Lower lobe of right lung (tissue), 2 donors: Measurements from ENCODE around the gene NR6A1. TPM values are rescaled to one million over a fixed set of nuclear protein-coding genes. Genes with fewer than 3 reads are reported as not detected.

Source experiments
- ATAC-seq, 2 donors: fragments of 200-7000 bp; cut with Tn5 transposase; one replicate each; pipeline ENCODE4 v1.9.1; 2020 to 2022; ENCODE audit warnings: mild to moderate bottlenecking in 2 of 2, moderate library complexity in 2 of 2
- DNase-seq: peaks from one replicate; pipeline ENCODE4 v3.0.0-alpha.2; 2020
- H3K27ac ChIP-seq: fragments of 200-600 bp; one replicate; pipeline ENCODE4 v1.8.0; 2022
- H3K27me3 ChIP-seq: fragments of 200-600 bp; one replicate; pipeline ENCODE4 v1.8.0; 2022; ENCODE audit warnings: low read depth
- H3K36me3 ChIP-seq: fragments of 200-600 bp; one replicate; pipeline ENCODE4 v1.8.0; 2022; ENCODE audit warnings: mild to moderate bottlenecking
- H3K4me1 ChIP-seq: fragments of 200-600 bp; one replicate; pipeline ENCODE4 v1.8.0; 2022
- H3K4me3 ChIP-seq: fragments of 200-600 bp; one replicate; pipeline ENCODE4 v1.8.0; 2022; ENCODE audit warnings: mild to moderate bottlenecking
- H3K9me3 ChIP-seq: fragments of 200-600 bp; one replicate; pipeline ENCODE4 v1.8.0; 2022
- CTCF ChIP-seq: fragments of 200-600 bp; IDR thresholded peaks from one replicate; pipeline ENCODE4 v1.8.0; 2022; ENCODE audit warnings: antibody characterized with exemption, mild to moderate bottlenecking
- intact Hi-C: fragments of 100-400 bp; cut with DNase I; formaldehyde crosslinking; loops from one replicate; pipeline ENCODE4 v1.11.0; 2022
- total RNA-seq: library from RNA; stranded (reverse); fragmentation: NEBNext Ultra II Directional; extraction: Animal tissue kit (Norgen Biotek cat#: 25700); gene quantifications from one replicate; pipeline ENCODE4 v1.2.1, GENCODE V29; 2021
- donor health status: DM: no; HTN: yes; CAD: no; lungs with severe emphysema.

NR6A1 gene
- total RNA-seq, 1 donor from 2014 or later: 4.5 TPM

- intact Hi-C loops: no loop called here
- ATAC-seq (no peak), DNase-seq (no peak)
Measured at GRCh38 chr9:124520206-124520596, 250.9 kb downstream of the NR6A1 start.

GRCh38 chr9:124518116-124518515 lies 253.0 kb downstream of the NR6A1 start:
- no peak for TF ChIP-seq CTCF
- Histone ChIP-seq H3K9me3 (no peaks in the 10 kb centered on the region), H3K4me3 (no peak overlapping the region), H3K27me3 (no peaks in the 10 kb centered on the region), H3K4me1 (peaks cover 4% of the 10 kb centered on the region), H3K27ac (no peak overlapping the region), H3K36me3 (no peaks in the 10 kb centered on the region)
- ATAC-seq (no peak), DNase-seq (no peak)
- intact Hi-C loops: no loop called here

More at GRCh38 chr9:124520206-124520596, 250.9 kb downstream of the NR6A1 start:
- no peak for TF ChIP-seq CTCF
- no peak overlapping the region for H3K27ac ChIP-seq
- no peak overlapping the region for H3K4me3 ChIP-seq
- H3K36me3 ChIP-seq: no peaks in the 10 kb centered on the region
- no peaks in the 10 kb centered on the region for H3K9me3 ChIP-seq
- H3K4me1 ChIP-seq: no peaks in the 10 kb centered on the region
- H3K27me3 ChIP-seq: no peaks in the 10 kb centered on the region

GRCh38 chr9:124517600-124517999 lies 253.5 kb downstream of the NR6A1 start:
- intact Hi-C loops: no loop called here
- no peak for TF ChIP-seq CTCF
- no peak for ATAC-seq
- Histone ChIP-seq H3K27me3 (peaks cover 4% of the 10 kb centered on the region), H3K27ac (no peak overlapping the region), H3K36me3 (no peaks in the 10 kb centered on the region), H3K4me1 (peaks cover 4% of the 10 kb centered on the region), H3K4me3 (no peak overlapping the region), H3K9me3 (no peaks in the 10 kb centered on the region)
- DNase-seq: no peak

- ATAC-seq: no peak
- TF ChIP-seq CTCF: no peak
- intact Hi-C loops: no loop called here
- Histone ChIP-seq H3K27me3 (peaks cover 4% of the 10 kb centered on the region), H3K4me3 (no peak overlapping the region), H3K4me1 (peaks cover 13% of the 10 kb centered on the region), H3K9me3 (no peaks in the 10 kb centered on the region), H3K36me3 (no peaks in the 10 kb centered on the region), H3K27ac (no peak overlapping the region)
- no peak for DNase-seq
Measured at GRCh38 chr9:124514874-124515273, 256.2 kb downstream of the NR6A1 start.

GRCh38 chr9:124514125-124514524 lies 257.0 kb downstream of the NR6A1 start:
- DNase-seq: no peak
- H3K27me3 ChIP-seq: peaks cover 4% of the 10 kb centered on the region

More at GRCh38 chr9:124514125-124514524, 257.0 kb downstream of the NR6A1 start:
- intact Hi-C loops: no loop called here
- no peaks in the 10 kb centered on the region for H3K9me3 ChIP-seq
- peaks cover 13% of the 10 kb centered on the region for H3K4me1 ChIP-seq
- no peak overlapping the region for H3K4me3 ChIP-seq
- no peaks in the 10 kb centered on the region for H3K36me3 ChIP-seq
- ATAC-seq: no peak
- TF ChIP-seq CTCF: no peak
- H3K27ac ChIP-seq: no peak overlapping the region
